ENCODE measurements around the gene CDH24. TPM values are rescaled to one million over a fixed set of nuclear protein-coding genes. Genes with fewer than 3 reads are reported as not detected.
A peak's percentile ranks its signal among the peaks of the same experiment; 100 is the strongest.

The CDH24 gene
- total and polyA plus RNA-seq, 2 donors (not counting 3 experiments of a cell fraction or from before 2014, with no cell fraction given): 21.7 to 52.9 TPM

DNA sequence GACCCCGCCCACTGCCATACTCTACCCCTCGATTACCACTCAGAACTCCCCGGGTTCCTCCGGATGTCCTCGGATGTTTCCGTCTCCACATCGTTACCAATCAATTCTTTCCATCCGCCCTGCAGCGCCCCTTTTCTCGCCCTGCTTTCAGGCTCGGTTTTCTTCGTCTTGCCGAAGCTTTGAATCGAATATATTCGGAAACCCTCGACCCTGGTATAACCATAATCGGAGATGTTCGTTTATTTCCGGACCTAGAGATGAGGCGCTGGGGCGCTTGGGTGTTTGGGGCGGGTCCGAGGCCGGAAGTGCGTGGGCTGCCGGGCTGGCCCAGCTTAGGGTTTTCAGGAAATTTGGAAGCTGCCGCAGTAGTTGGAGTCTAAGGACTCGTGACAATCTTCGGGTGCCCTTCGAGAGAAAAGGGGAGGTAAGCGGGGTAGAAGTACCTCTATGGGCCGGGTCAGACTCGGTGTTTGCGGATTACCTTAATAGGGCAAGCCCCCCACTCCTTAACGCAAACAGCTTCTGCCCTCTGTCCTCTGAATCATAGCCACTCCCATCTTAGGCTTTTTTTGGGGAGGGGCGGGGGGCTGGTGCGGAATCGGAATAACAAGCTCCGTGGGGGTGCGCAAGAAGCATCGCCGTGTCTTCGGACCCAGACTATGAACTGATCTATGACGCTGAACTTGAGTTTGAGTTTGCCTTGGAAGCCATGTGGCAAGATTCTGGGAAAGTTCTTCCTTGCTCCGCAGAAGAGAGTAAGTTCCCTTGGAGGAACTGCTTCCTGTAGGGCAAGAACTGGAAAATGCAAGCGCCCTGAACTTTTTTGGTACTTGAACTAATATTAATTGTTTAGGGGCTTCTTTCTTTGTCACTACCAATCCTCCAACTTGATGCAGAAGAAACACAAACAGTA, 38.1 kb upstream of the CDH24 start, which contains the start of gene C14orf119:
Gene C14orf119, plus strand, starts transcription at position 310 of the 913 bp plus-strand sequence. CDS start 2,154 bp downstream, outside the sequence.
- Histone ChIP-seq H3K9ac (replicated peaks; ENCODE audit: extremely low read depth, insufficient read depth, low read length) (peak within 1 kb of the TSS; percentile 94), H3K27ac (ENCODE audit: insufficient read depth, low read depth, low read length) (peak within 1 kb of the TSS; percentile 89), H3K4me1 (ENCODE audit: control insufficient read depth, extremely low read depth, insufficient read depth, low read length) (peaks cover 28% of the 10 kb centered on the region), H4K20me1 (replicated peaks; ENCODE audit: control insufficient read depth, extremely low read depth, insufficient read depth, low read length) (peaks cover 2% of the 10 kb centered on the region), H3K9me1 (replicated peaks; ENCODE audit: control insufficient read depth, extremely low read depth, insufficient read depth, low read length) (no peaks in the 10 kb centered on the region), H3K79me2 (ENCODE audit: control insufficient read depth, insufficient read depth, low read length) (peaks cover 67% of the 10 kb centered on the region), H3K4me2 (ENCODE audit: insufficient read depth, low read length) (peak within 1 kb of the TSS; percentile 99), H3K9me3 (replicated peaks; ENCODE audit: control insufficient read depth, insufficient read depth, low read length) (no peaks in the 10 kb centered on the region), H3K27me3 (ENCODE audit: control insufficient read depth in 2 of 2, insufficient read depth in 2 of 2, low read length in 2 of 2) (no peaks in the 10 kb centered on the region), H3K4me3 (replicated peaks in 1 of 3; ENCODE audit: insufficient read depth in 1 of 3, low read depth in 1 of 3, low read length in 3 of 3) (peak within 1 kb of the TSS; percentile 87 to 99 (median 94)), H2AFZ (ENCODE audit: low read depth, low read length) (peak within 1 kb of the TSS; percentile 88), H3K36me3 (ENCODE audit: control insufficient read depth in 2 of 2, extremely low read depth in 1 of 2, insufficient read depth in 2 of 2, low read length in 2 of 2) (peaks cover 5 to 16% of the 10 kb centered on the region in 2 experiments)
- intact Hi-C loops (cut with micrococcal nuclease) (loop anchor here (1.0 to 2.0 kb wide), 3 partner anchors 17 to 226 kb away; partner anchors contain the start of gene PABPN1), dilution Hi-C loops (cut with MboI; ENCODE audit: extremely low pct_ligation_motif_present, low sequenced_read_pairs) (no loop called here)
- peak; percentile 100 for DNase-seq (ENCODE audit: low read depth, low spot score)
- TSS peak; percentile 77 for BruUV-seq (replicated peaks)
- no peak for FAIRE-seq
- TF ChIP-seq POLR2AphosphoS5 (IDR thresholded peaks at IDR 0.05; ENCODE audit: insufficient read depth, low read depth, low read length): peak; percentile 66
- no peak for TF ChIP-seq GATA2 (IDR thresholded peaks at IDR 0.05; ENCODE audit: insufficient read depth, insufficient read length, low read depth, low read length)
- TF ChIP-seq JUN (IDR thresholded peaks at IDR 0.05; ENCODE audit: borderline replicate concordance, insufficient read depth, insufficient read length, low read depth): no peak
- TF ChIP-seq, protein P1, sequence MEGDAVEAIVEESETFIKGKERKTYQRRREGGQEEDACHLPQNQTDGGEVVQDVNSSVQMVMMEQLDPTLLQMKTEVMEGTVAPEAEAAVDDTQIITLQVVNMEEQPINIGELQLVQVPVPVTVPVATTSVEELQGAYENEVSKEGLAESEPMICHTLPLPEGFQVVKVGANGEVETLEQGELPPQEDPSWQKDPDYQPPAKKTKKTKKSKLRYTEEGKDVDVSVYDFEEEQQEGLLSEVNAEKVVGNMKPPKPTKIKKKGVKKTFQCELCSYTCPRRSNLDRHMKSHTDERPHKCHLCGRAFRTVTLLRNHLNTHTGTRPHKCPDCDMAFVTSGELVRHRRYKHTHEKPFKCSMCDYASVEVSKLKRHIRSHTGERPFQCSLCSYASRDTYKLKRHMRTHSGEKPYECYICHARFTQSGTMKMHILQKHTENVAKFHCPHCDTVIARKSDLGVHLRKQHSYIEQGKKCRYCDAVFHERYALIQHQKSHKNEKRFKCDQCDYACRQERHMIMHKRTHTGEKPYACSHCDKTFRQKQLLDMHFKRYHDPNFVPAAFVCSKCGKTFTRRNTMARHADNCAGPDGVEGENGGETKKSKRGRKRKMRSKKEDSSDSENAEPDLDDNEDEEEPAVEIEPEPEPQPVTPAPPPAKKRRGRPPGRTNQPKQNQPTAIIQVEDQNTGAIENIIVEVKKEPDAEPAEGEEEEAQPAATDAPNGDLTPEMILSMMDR (IDR thresholded peaks at IDR 0.05; ENCODE audit: extremely low read depth in 1 of 2, insufficient read depth in 1 of 2, low read depth in 1 of 2, low read length in 2 of 2): no peak
- no peak for TF ChIP-seq MYC (IDR thresholded peaks at IDR 0.05; ENCODE audit: low read depth, low read length)
- TF ChIP-seq POLR2A (IDR thresholded peaks at IDR 0.05; ENCODE audit: low read depth, low read length): peak; percentile 66
- TF ChIP-seq FOS (IDR thresholded peaks at IDR 0.05; ENCODE audit: borderline replicate concordance, insufficient read depth, low read length): peak; percentile 45
- TF ChIP-seq EZH2 (IDR thresholded peaks at IDR 0.05; ENCODE audit: borderline replicate concordance, low read depth, low read length, severe bottlenecking): no peak
- no peak for TF ChIP-seq MAX (IDR thresholded peaks at IDR 0.05; ENCODE audit: insufficient read depth, insufficient read length)
- CTCF ChIA-PET: interaction anchor here (0.5 to 5.1 kb wide), 24 partner anchors 10 to 1237 kb away, joined by 3 to 83 read pairs (median 6); no protein-coding TSS in a partner anchor
- POLR2A ChIA-PET: interaction anchor here (0.6 to 1.9 kb wide), 18 partner anchors 9 to 711 kb away, joined by 3 to 12 read pairs (median 4); partner anchors contain the start of genes PABPN1 and RBM23
